MM.1S (cell line): Measurements from ENCODE around the gene AKR1B15.
"Not testable (repeated sequence)": the region's sequence is repeated elsewhere in the genome, so short reads cannot be mapped to it uniquely, and the experiment has no call there.

ENCODE experiments used
- DNase-seq: peaks from one replicate; pipeline ENCODE4 v3.0.0-alpha.2; 2015
- H2AFZ ChIP-seq: fragments of 300-600 bp; sonication (generic); 2 replicates; pipeline ENCODE4 v1.6.0; 2016; ENCODE audit warnings: antibody characterized with exemption, low read length
- H3F3A ChIP-seq: fragments of 300-600 bp; sonication (generic); 2 replicates; pipeline ENCODE4 v1.6.1; 2016; ENCODE audit warnings: mild to moderate bottlenecking, antibody characterized with exemption, low read length, moderate library complexity, mixed read lengths; ENCODE audit not compliant: insufficient read depth
- H3K27ac ChIP-seq: fragments of 300-600 bp; sonication (generic); 2 replicates; pipeline ENCODE4 v1.5.1; 2016; ENCODE audit warnings: mild to moderate bottlenecking, low read length
- H3K27me3 ChIP-seq: fragments of 300-600 bp; sonication (generic); replicated peaks from 2 replicates; pipeline ENCODE4 v1.6.0; 2016; ENCODE audit warnings: low read length; ENCODE audit not compliant: insufficient read depth
- H3K36me3 ChIP-seq: fragments of 300-600 bp; sonication (generic); replicated peaks from 2 replicates; pipeline ENCODE4 v1.6.1; 2016; ENCODE audit warnings: mild to moderate bottlenecking, low read length, mixed read lengths; ENCODE audit not compliant: insufficient read depth
- H3K4me1 ChIP-seq: fragments of 300-600 bp; sonication (generic); 2 replicates; pipeline ENCODE4 v1.6.1; 2016; ENCODE audit warnings: low read length, mixed read lengths
- H3K4me2 ChIP-seq: fragments of 300-600 bp; sonication (generic); 2 replicates; pipeline ENCODE4 v1.6.0; 2016; ENCODE audit warnings: low read depth, low read length
- H3K4me3 ChIP-seq: fragments of 300-600 bp; sonication (generic); 2 replicates; pipeline ENCODE4 v1.5.1; 2016; ENCODE audit warnings: low read length, mixed read lengths
- H3K79me2 ChIP-seq: fragments of 300-600 bp; sonication (generic); 2 replicates; pipeline ENCODE4 v1.6.1; 2016; ENCODE audit warnings: mixed run types, low read length, mixed read lengths
- H3K9ac ChIP-seq: fragments of 300-600 bp; sonication (generic); 2 replicates; pipeline ENCODE4 v1.6.1; 2016; ENCODE audit warnings: low read length, mixed read lengths
- H3K9me2 ChIP-seq: fragments of 300-600 bp; sonication (generic); replicated peaks from 2 replicates; pipeline ENCODE4 v1.6.1; 2016; ENCODE audit warnings: mild to moderate bottlenecking, low read length, mixed read lengths; ENCODE audit not compliant: insufficient read depth
- H3K9me3 ChIP-seq: fragments of 300-600 bp; sonication (generic); replicated peaks from 2 replicates; pipeline ENCODE4 v1.6.1; 2016; ENCODE audit warnings: mild to moderate bottlenecking, low read length, mixed read lengths; ENCODE audit not compliant: insufficient read depth
- H4K20me1 ChIP-seq: fragments of 300-600 bp; sonication (generic); 2 replicates; pipeline ENCODE4 v1.6.1; 2016; ENCODE audit warnings: mild to moderate bottlenecking, low read length, moderate library complexity, mixed read lengths; ENCODE audit not compliant: insufficient read depth
- CTCF ChIP-seq: fragments of 300-600 bp; sonication (generic); IDR thresholded peaks from 2 replicates; pipeline ENCODE4 v1.5.1; 2016; ENCODE audit warnings: antibody characterized with exemption, low read length, mixed read lengths
- EZH2 ChIP-seq: fragments of 300-600 bp; sonication (generic); optimal IDR thresholded peaks from 2 replicates; pipeline ENCODE3; 2017; ENCODE audit warnings: low read depth, mild to moderate bottlenecking, antibody characterized with exemption, low read length, mixed read lengths
- EZH2phosphoT487 ChIP-seq: fragments of 300-600 bp; sonication (generic); IDR thresholded peaks from 2 replicates; pipeline ENCODE4 v1.6.1; 2018; ENCODE audit warnings: antibody characterized with exemption, low read length

AKR1B15 gene

GRCh38 chr7:134539380-134540004, 9.4 kb upstream of the AKR1B15 start:
- Histone ChIP-seq H3F3A (no peaks in the 10 kb centered on the region), H3K9ac (no peak overlapping the region), H3K9me2 (no peaks in the 10 kb centered on the region), H3K4me3 (no peak overlapping the region), H3K4me1 (no peaks in the 10 kb centered on the region), H4K20me1 (no peaks in the 10 kb centered on the region), H3K27me3 (no peaks in the 10 kb centered on the region), H3K36me3 (no peaks in the 10 kb centered on the region), H3K27ac (no peak overlapping the region), H2AFZ (no peak overlapping the region), H3K4me2 (no peak overlapping the region), H3K79me2 (no peaks in the 10 kb centered on the region), H3K9me3 (no peaks in the 10 kb centered on the region)
- no peak for DNase-seq
- TF ChIP-seq CTCF (no peak), EZH2 (no peak), EZH2phosphoT487 (no peak)

GRCh38 chr7:134541501-134542194, 7.3 kb upstream of the AKR1B15 start:
- not testable (repeated sequence) for H3K4me3 ChIP-seq, DNase-seq, H3K9me2 ChIP-seq, H3K4me1 ChIP-seq, H3K4me2 ChIP-seq, H3K36me3 ChIP-seq, H3K9ac ChIP-seq, H3K79me2 ChIP-seq, H3K27ac ChIP-seq, H4K20me1 ChIP-seq, H3K27me3 ChIP-seq, H2AFZ ChIP-seq, H3K9me3 ChIP-seq, H3F3A ChIP-seq

- Histone ChIP-seq H3K9me2 (no peaks in the 10 kb centered on the region), H2AFZ (no peak overlapping the region), H3K27me3 (no peaks in the 10 kb centered on the region), H3K4me1 (0 out of 2 replicates have a peak, but pooled peaks cover 5% of the 10 kb centered on the region), H3K4me2 (no peak overlapping the region), H3K4me3 (no peak overlapping the region), H3K27ac (no peak overlapping the region), H3K36me3 (no peaks in the 10 kb centered on the region), H3K9me3 (no peaks in the 10 kb centered on the region), H3K9ac (no peak overlapping the region), H3K79me2 (no peaks in the 10 kb centered on the region), H4K20me1 (no peaks in the 10 kb centered on the region), H3F3A (no peaks in the 10 kb centered on the region)
- no peak for DNase-seq
- TF ChIP-seq CTCF (no peak), EZH2 (no peak), EZH2phosphoT487 (no peak)
Observed at GRCh38 chr7:134542195-134542771, 6.6 kb upstream of the AKR1B15 start.

GRCh38 chr7:134545380-134545779, 3.5 kb upstream of the AKR1B15 start:
- Histone ChIP-seq H3K36me3 (no peaks in the 10 kb centered on the region), H3K9ac (no peak overlapping the region), H3K4me2 (no peak overlapping the region), H3K4me1 (0 out of 2 replicates have a peak, but pooled peaks cover 5% of the 10 kb centered on the region), H3K27me3 (no peaks in the 10 kb centered on the region), H3K9me3 (no peaks in the 10 kb centered on the region), H2AFZ (no peak overlapping the region), H3K4me3 (no peak overlapping the region), H3K9me2 (no peaks in the 10 kb centered on the region), H3F3A (no peaks in the 10 kb centered on the region), H4K20me1 (no peaks in the 10 kb centered on the region), H3K79me2 (no peaks in the 10 kb centered on the region), H3K27ac (no peak overlapping the region)
- TF ChIP-seq CTCF (no peak), EZH2 (no peak), EZH2phosphoT487 (no peak)
- DNase-seq = no peak
